Astrocyte of the spinal cord (primary cell): Measurements from ENCODE around the gene CPNE6.
A peak's percentile ranks its signal among the peaks of the same experiment; 100 is the strongest.

ENCODE experiments used
- DNase-seq: peaks from one replicate; pipeline ENCODE4 v3.0.0; 2011; ENCODE audit warnings: low read depth, low spot score
- H3K4me3 ChIP-seq: 2 replicates; pipeline ENCODE4 v1.5.1; 2011; ENCODE audit warnings: low read depth, mild to moderate bottlenecking, low read length, moderate library complexity
- CTCF ChIP-seq: IDR thresholded peaks from 2 replicates; pipeline ENCODE4 v1.5.1; 2012; ENCODE audit warnings: low read depth, mild to moderate bottlenecking, low read length, inconsistent platforms
- in situ Hi-C: cut with HindIII; loops from 2 replicates; pipeline ENCODE4 v1.10.0; 2017; ENCODE audit warnings: low sequenced_read_pairs

The CPNE6 gene

GRCh38 chr14:24108336-24108874 lies 37.0 kb downstream of the CPNE6 start:
- no peak for TF ChIP-seq CTCF
- in situ Hi-C loops = no loop called here
- H3K4me3 ChIP-seq = no peak overlapping the region
- no peak for DNase-seq

GRCh38 chr14:24110060-24110459 lies 38.7 kb downstream of the CPNE6 start:
- TF ChIP-seq CTCF = no peak
- H3K4me3 ChIP-seq = no peak overlapping the region
- no peak for DNase-seq
- in situ Hi-C loops = no loop called here

- in situ Hi-C loops = no loop called here
- DNase-seq = no peak
- H3K4me3 ChIP-seq = no peak overlapping the region
- TF ChIP-seq CTCF = no peak
These were observed 39.2 kb downstream of the CPNE6 start for GRCh38 chr14:24110523-24110922.

- no peak for TF ChIP-seq CTCF
- H3K4me3 ChIP-seq = peak overlapping the region; percentile 76
- in situ Hi-C loops = no loop called here
- no peak for DNase-seq
These were observed 42.0 kb downstream of the CPNE6 start for GRCh38 chr14:24113379-24113800.

- peak; percentile 90 for DNase-seq
- TF ChIP-seq CTCF = no peak
- peak overlapping the region; percentile 76 for H3K4me3 ChIP-seq
- in situ Hi-C loops = no loop called here
These were observed 42.6 kb downstream of the CPNE6 start for GRCh38 chr14:24113801-24114531.

- peak within 1 kb of the TSS; percentile 76 for H3K4me3 ChIP-seq
- peak; percentile 100 for DNase-seq
- no peak for TF ChIP-seq CTCF
- in situ Hi-C loops = no loop called here
These were observed 43.4 kb downstream of the CPNE6 start, which contains the start of the genes DCAF11 and NRL for GRCh38 chr14:24114532-24115421. Gene DCAF11 (plus strand): TSS chr14:24114777. CDS start chr14:24115595, 818 bp downstream. Gene NRL (minus strand): TSS chr14:24114949. CDS start chr14:24082848, 32,101 bp downstream.
